Tibial nerve (tissue), 4 donors: ENCODE measurements around the gene VPS35.

Experiments used
- EP300 ChIP-seq, 2 donors: sonication (generic); formaldehyde crosslinking; IDR thresholded peaks; one replicate each; pipeline ENCODE4 v1.6.1; 2017; ENCODE audit warnings: antibody characterized with exemption in 2 of 2, mild to moderate bottlenecking in 1 of 2
- POLR2A ChIP-seq, 2 donors: fragments of 450-650 bp; IDR thresholded peaks; one replicate each; pipeline ENCODE4 v1.6.1; 2017; ENCODE audit warnings: antibody characterized with exemption in 2 of 2, mild to moderate bottlenecking in 2 of 2, moderate library complexity in 2 of 2
- TF ChIP-seq, protein P1 (sequence below), 5 experiments: fragments of 200-600 bp in 3 of 5; fragments of 450-650 bp in 2 of 5; sonication (generic) in 3 of 5; IDR thresholded peaks; one replicate each; pipeline ENCODE4 v1.5.1; 2016 to 2019; ENCODE audit warnings: antibody characterized with exemption in 5 of 5, mild to moderate bottlenecking in 3 of 5, moderate library complexity in 2 of 5

- TF ChIP-seq EP300 (IDR thresholded peaks at IDR 0.05), result no peak
- TF ChIP-seq, protein P1, sequence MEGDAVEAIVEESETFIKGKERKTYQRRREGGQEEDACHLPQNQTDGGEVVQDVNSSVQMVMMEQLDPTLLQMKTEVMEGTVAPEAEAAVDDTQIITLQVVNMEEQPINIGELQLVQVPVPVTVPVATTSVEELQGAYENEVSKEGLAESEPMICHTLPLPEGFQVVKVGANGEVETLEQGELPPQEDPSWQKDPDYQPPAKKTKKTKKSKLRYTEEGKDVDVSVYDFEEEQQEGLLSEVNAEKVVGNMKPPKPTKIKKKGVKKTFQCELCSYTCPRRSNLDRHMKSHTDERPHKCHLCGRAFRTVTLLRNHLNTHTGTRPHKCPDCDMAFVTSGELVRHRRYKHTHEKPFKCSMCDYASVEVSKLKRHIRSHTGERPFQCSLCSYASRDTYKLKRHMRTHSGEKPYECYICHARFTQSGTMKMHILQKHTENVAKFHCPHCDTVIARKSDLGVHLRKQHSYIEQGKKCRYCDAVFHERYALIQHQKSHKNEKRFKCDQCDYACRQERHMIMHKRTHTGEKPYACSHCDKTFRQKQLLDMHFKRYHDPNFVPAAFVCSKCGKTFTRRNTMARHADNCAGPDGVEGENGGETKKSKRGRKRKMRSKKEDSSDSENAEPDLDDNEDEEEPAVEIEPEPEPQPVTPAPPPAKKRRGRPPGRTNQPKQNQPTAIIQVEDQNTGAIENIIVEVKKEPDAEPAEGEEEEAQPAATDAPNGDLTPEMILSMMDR (IDR thresholded peaks at IDR 0.05), result no peak
- TF ChIP-seq POLR2A (IDR thresholded peaks at IDR 0.05), result no peak
These were observed 42.1 kb upstream of the VPS35 start for GRCh38 chr16:46730801-46731690.
